HCT116 (cell line): ENCODE results near the gene PRDX4.
"Not testable (repeated sequence)": the region's sequence is repeated elsewhere in the genome, so short reads cannot be mapped to it uniquely, and the experiment has no call there.

Experiments
- CTCF ChIP-seq, 3 experiments: fragments of 200-600 bp in 1 of 3; sonication (generic) in 1 of 3; IDR thresholded peaks in 2 of 3; conservative IDR thresholded peaks in 1 of 3; 2 replicates each; pipeline ENCODE4 v1.5.1; 2012 to 2017; ENCODE audit warnings: low read depth in 2 of 3, low read length in 2 of 3, antibody characterized with exemption in 1 of 3, borderline replicate concordance in 1 of 3, control low read depth in 1 of 3, mild to moderate bottlenecking in 1 of 3, mixed read lengths in 1 of 3, mixed run types in 1 of 3, moderate library complexity in 1 of 3; ENCODE audit not compliant: insufficient read depth in 1 of 3
- EZH2 ChIP-seq: fragments of 200-600 bp; sonication (generic); IDR thresholded peaks from 2 replicates; pipeline ENCODE4 v1.6.1; 2017; ENCODE audit warnings: antibody characterized with exemption, mixed run types
- EZH2phosphoT487 ChIP-seq: fragments of 200-600 bp; IDR thresholded peaks from 2 replicates; pipeline ENCODE4 v1.6.1; 2018; ENCODE audit warnings: antibody characterized with exemption, borderline replicate concordance
- FOSL1 ChIP-seq: IDR thresholded peaks from 2 replicates; pipeline ENCODE4 v1.6.1; 2012; ENCODE audit warnings: low read depth
- JUND ChIP-seq: IDR thresholded peaks from 2 replicates; pipeline ENCODE4 v1.6.1; 2012
- MAX ChIP-seq: IDR thresholded peaks from 2 replicates; pipeline ENCODE4 v1.6.1; 2012
- POLR2A ChIP-seq: IDR thresholded peaks from 2 replicates; pipeline ENCODE4 v1.7.0; 2011; ENCODE audit warnings: borderline replicate concordance; ENCODE audit not compliant: insufficient read depth, insufficient read length; ENCODE audit errors: extremely low read depth
- POLR2AphosphoS5 ChIP-seq: IDR thresholded peaks from 2 replicates; pipeline ENCODE4 v1.6.1; 2011; ENCODE audit warnings: mild to moderate bottlenecking, low read depth, low read length, moderate library complexity
- REST ChIP-seq: IDR thresholded peaks from 2 replicates; pipeline ENCODE4 v1.6.1; 2012; ENCODE audit warnings: low read depth
- SIN3A ChIP-seq: IDR thresholded peaks from 2 replicates; pipeline ENCODE4 v1.6.1; 2012; ENCODE audit warnings: low read depth
- ZBTB33 ChIP-seq: IDR thresholded peaks from 2 replicates; pipeline ENCODE4 v1.6.1; 2011; ENCODE audit warnings: mild to moderate bottlenecking, low read length, moderate library complexity; ENCODE audit not compliant: insufficient replicate concordance; ENCODE audit errors: extremely low read depth
- ZFX ChIP-seq: fragments of 450-650 bp; IDR thresholded peaks from 2 replicates; pipeline ENCODE4 v1.6.1; 2017

- TF ChIP-seq CTCF (IDR thresholded peaks at IDR 0.05 in 2 of 3, conservative IDR thresholded peaks at IDR 0.05 in 1 of 3; ENCODE audit: borderline replicate concordance in 1 of 3, insufficient read depth in 1 of 3, low read depth in 2 of 3, low read length in 2 of 3); FOSL1; MAX; POLR2AphosphoS5; POLR2A; JUND; SIN3A; EZH2; ZFX; EZH2phosphoT487; REST; ZBTB33: not testable (repeated sequence)
Observed at GRCh38 chrX:23676486-23676885, 9.2 kb downstream of the PRDX4 start.
